Adipocyte (in vitro differentiated cells): Measurements from ENCODE around the gene SEC14L1.

Experiments
- DNase-seq: peaks from one replicate; pipeline ENCODE4 v3.0.0-alpha.2; 2015; ENCODE audit warnings: low read depth
- H3K27me3 ChIP-seq: replicated peaks from 2 replicates; pipeline ENCODE4 v1.7.0; 2013; ENCODE audit warnings: mild to moderate bottlenecking, low read length, moderate library complexity; ENCODE audit not compliant: control insufficient read depth, insufficient read depth
- H3K36me3 ChIP-seq: 2 replicates; pipeline ENCODE4 v1.7.0; 2013; ENCODE audit warnings: low read length, mild to moderate bottlenecking, moderate library complexity; ENCODE audit not compliant: control insufficient read depth, insufficient read depth, severe bottlenecking
- H3K4me1 ChIP-seq: 2 replicates; pipeline ENCODE4 v1.7.0; 2013; ENCODE audit warnings: mild to moderate bottlenecking, low read length, moderate library complexity; ENCODE audit not compliant: control insufficient read depth, insufficient read depth
- H3K4me3 ChIP-seq: 2 replicates; pipeline ENCODE4 v1.7.0; 2013; ENCODE audit warnings: mild to moderate bottlenecking, low read length, moderate library complexity
- H3K9ac ChIP-seq: 2 replicates; pipeline ENCODE4 v1.7.0; 2013; ENCODE audit warnings: mild to moderate bottlenecking, low read length, moderate library complexity
- H3K9me3 ChIP-seq: 2 replicates; pipeline ENCODE4 v1.7.0; 2013; ENCODE audit warnings: mild to moderate bottlenecking, low read length, moderate library complexity; ENCODE audit not compliant: control insufficient read depth

The SEC14L1 gene

GRCh38 chr17:77234695-77235094, 93.9 kb downstream of the SEC14L1 start:
- Histone ChIP-seq H3K4me3 (peak overlapping the region; percentile 78), H3K36me3 (no peaks in the 10 kb centered on the region), H3K4me1 (peaks cover 10% of the 10 kb centered on the region), H3K9ac (peak overlapping the region; percentile 79), H3K9me3 (no peaks in the 10 kb centered on the region), H3K27me3 (no peaks in the 10 kb centered on the region)
- DNase-seq: no peak

- Histone ChIP-seq H3K4me1 (peaks cover 10% of the 10 kb centered on the region), H3K4me3 (peak overlapping the region; percentile 78), H3K9me3 (no peaks in the 10 kb centered on the region), H3K36me3 (no peaks in the 10 kb centered on the region), H3K9ac (peak overlapping the region; percentile 79), H3K27me3 (no peaks in the 10 kb centered on the region)
- peak; percentile 52 for DNase-seq
These were observed 94.7 kb downstream of the SEC14L1 start for GRCh38 chr17:77235370-77235941.

GRCh38 chr17:77237232-77238008, 96.7 kb downstream of the SEC14L1 start:
- H3K9ac ChIP-seq: no peak overlapping the region
- DNase-seq: no peak
- H3K4me3 ChIP-seq: no peak overlapping the region
- no peaks in the 10 kb centered on the region for H3K9me3 ChIP-seq
- peaks cover 10% of the 10 kb centered on the region for H3K4me1 ChIP-seq
- H3K27me3 ChIP-seq: peaks cover 5% of the 10 kb centered on the region
- no peaks in the 10 kb centered on the region for H3K36me3 ChIP-seq

GRCh38 chr17:77240976-77241375, 100.2 kb downstream of the SEC14L1 start:
- Histone ChIP-seq H3K4me1 (no peaks in the 10 kb centered on the region), H3K9ac (no peak overlapping the region), H3K9me3 (no peaks in the 10 kb centered on the region), H3K27me3 (peaks cover 5% of the 10 kb centered on the region), H3K36me3 (no peaks in the 10 kb centered on the region), H3K4me3 (no peak overlapping the region)
- DNase-seq: no peak

GRCh38 chr17:77242118-77242851, 101.5 kb downstream of the SEC14L1 start:
- Histone ChIP-seq H3K9me3 (no peaks in the 10 kb centered on the region), H3K36me3 (no peaks in the 10 kb centered on the region), H3K9ac (no peak overlapping the region), H3K4me1 (peaks cover 6% of the 10 kb centered on the region), H3K4me3 (no peak overlapping the region), H3K27me3 (peaks cover 5% of the 10 kb centered on the region)
- DNase-seq: no peak

- Histone ChIP-seq H3K36me3 (no peaks in the 10 kb centered on the region), H3K27me3 (peaks cover 11% of the 10 kb centered on the region), H3K9ac (no peak overlapping the region), H3K4me3 (no peak overlapping the region), H3K4me1 (peaks cover 7% of the 10 kb centered on the region), H3K9me3 (no peaks in the 10 kb centered on the region)
- DNase-seq: no peak
These were observed 104.6 kb downstream of the SEC14L1 start for GRCh38 chr17:77245162-77245926.

GRCh38 chr17:77246110-77247047, 105.6 kb downstream of the SEC14L1 start:
- Histone ChIP-seq H3K4me3 (peak overlapping the region; percentile 76), H3K9me3 (no peaks in the 10 kb centered on the region), H3K9ac (peak overlapping the region; percentile 77), H3K4me1 (peaks cover 7% of the 10 kb centered on the region), H3K36me3 (no peaks in the 10 kb centered on the region), H3K27me3 (peaks cover 11% of the 10 kb centered on the region)
- no peak for DNase-seq

- Histone ChIP-seq H3K36me3 (no peaks in the 10 kb centered on the region), H3K4me3 (peak overlapping the region; percentile 76), H3K27me3 (peaks cover 9% of the 10 kb centered on the region), H3K4me1 (peaks cover 7% of the 10 kb centered on the region), H3K9ac (peak overlapping the region; percentile 77), H3K9me3 (no peaks in the 10 kb centered on the region)
- DNase-seq: peak; percentile 94
These were observed 106.3 kb downstream of the SEC14L1 start for GRCh38 chr17:77247048-77247541.

- Histone ChIP-seq H3K36me3 (no peaks in the 10 kb centered on the region), H3K4me3 (peak overlapping the region; percentile 76), H3K9me3 (no peaks in the 10 kb centered on the region), H3K9ac (peak overlapping the region; percentile 77), H3K27me3 (peaks cover 7% of the 10 kb centered on the region), H3K4me1 (peaks cover 10% of the 10 kb centered on the region)
- DNase-seq: no peak
These were observed 106.8 kb downstream of the SEC14L1 start for GRCh38 chr17:77247609-77248008.
